ENCODE data around the gene CACNA1I.

GRCh38 chr22:39662686-39663052, 92.1 kb downstream of the CACNA1I start:
- TF ChIP-seq CTCF (conservative IDR thresholded peaks at IDR 0.05 in 1 of 2, IDR thresholded peaks at IDR 0.05 in 1 of 2; ENCODE audit: extremely low read depth in 1 of 2, insufficient read depth in 1 of 2, low read depth in 1 of 2, low read length in 2 of 2), result no peak
- TF ChIP-seq EZH2 (IDR thresholded peaks at IDR 0.05; ENCODE audit: borderline replicate concordance, low read length), result no peak

All from mammary epithelial cell (primary cell).